ENCODE measurements around the gene KCND1. TPM values are rescaled to one million over a fixed set of nuclear protein-coding genes. Genes with fewer than 3 reads are reported as not detected.

Gene KCND1
- total RNA-seq, 1 donor from 2014 or later = 10.4 TPM

GRCh38 chrX:48966796-48967579, 4.7 kb downstream of the KCND1 start:
- no peak for DNase-seq (ENCODE audit: low spot score in 2 of 2)
- Histone ChIP-seq H3K9me3 (no peaks in the 10 kb centered on the region), H3K27ac (peak overlapping the region; percentile 7 to 32), H3K4me3 (no peak overlapping the region), H3K27me3 (no peaks in the 10 kb centered on the region), H3K4me1 (no peaks in the 10 kb centered on the region), H3K36me3 (no peaks in the 10 kb centered on the region)
- intact Hi-C loops (cut with DNase I) = no loop called here
- no peak for TF ChIP-seq CTCF (IDR thresholded peaks at IDR 0.05)

DNA sequence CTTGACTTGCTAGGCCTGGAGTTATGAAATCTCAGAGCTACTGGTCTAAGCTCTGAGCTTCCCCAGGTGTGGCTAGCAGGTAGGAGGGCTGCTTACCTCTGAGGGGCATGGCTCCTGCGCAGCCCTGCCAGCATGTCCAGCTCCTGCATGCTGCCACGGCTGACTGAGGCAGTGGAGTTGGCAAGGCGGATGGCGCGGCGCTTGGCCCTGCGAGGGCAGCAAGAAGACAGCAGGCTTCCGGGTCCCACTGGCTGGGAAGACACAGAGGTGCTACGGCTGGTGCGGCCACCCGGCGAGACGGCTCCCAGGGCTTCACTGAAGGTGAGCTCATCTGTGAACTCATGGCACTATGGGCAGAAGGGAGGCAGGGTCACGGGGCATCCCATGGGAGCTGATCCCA, 5.7 kb downstream of the KCND1 start:
- Histone ChIP-seq H3K4me3 (no peak overlapping the region), H3K9me3 (no peaks in the 10 kb centered on the region), H3K27ac (no peak overlapping the region), H3K36me3 (no peaks in the 10 kb centered on the region), H3K27me3 (no peaks in the 10 kb centered on the region), H3K4me1 (no peaks in the 10 kb centered on the region)
- intact Hi-C loops (cut with DNase I) = no loop called here
- no peak for DNase-seq (ENCODE audit: low spot score in 2 of 2)
- TF ChIP-seq CTCF (IDR thresholded peaks at IDR 0.05) = no peak

- H3K9me3 ChIP-seq = peaks cover 0 to 3% of the 10 kb centered on the region in 2 donors
- DNase-seq (ENCODE audit: low spot score in 2 of 2) = no peak
- intact Hi-C loops (cut with DNase I) = no loop called here
- no peaks in the 10 kb centered on the region for H3K27me3 ChIP-seq
- H3K36me3 ChIP-seq = no peaks in the 10 kb centered on the region
- no peak for TF ChIP-seq CTCF (IDR thresholded peaks at IDR 0.05)
- H3K27ac ChIP-seq = peak overlapping the region; percentile 42 to 49
- H3K4me3 ChIP-seq = no peak overlapping the region
- no peaks in the 10 kb centered on the region for H3K4me1 ChIP-seq
These were observed 10.0 kb downstream of the KCND1 start for GRCh38 chrX:48961585-48962091.

DNA sequence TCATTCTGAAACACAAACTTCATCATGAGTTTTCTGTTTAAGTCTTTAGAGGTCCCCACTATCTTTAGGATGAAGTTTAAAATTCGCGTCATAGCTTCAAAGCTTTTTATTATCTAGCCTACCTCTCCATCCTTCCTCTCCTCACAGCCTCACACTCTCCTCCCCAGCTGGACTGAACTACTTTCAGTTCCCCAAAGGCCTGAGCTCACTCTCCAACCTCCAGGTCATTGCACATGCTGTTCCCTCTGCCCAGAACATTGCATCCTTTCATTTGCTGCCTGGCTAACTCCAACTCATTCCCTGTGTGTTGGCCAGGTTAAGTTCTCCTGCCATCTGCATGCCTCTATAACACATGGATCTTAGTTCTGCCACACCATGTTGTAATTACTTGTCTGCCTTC, 11.4 kb downstream of the KCND1 start:
- no peak for DNase-seq (ENCODE audit: low spot score in 2 of 2)
- Histone ChIP-seq H3K4me3 (no peak overlapping the region), H3K27ac (peak overlapping the region; percentile 49 to 91), H3K4me1 (no peaks in the 10 kb centered on the region), H3K36me3 (peaks cover 0 to 3% of the 10 kb centered on the region in 2 donors), H3K9me3 (peaks cover 0 to 3% of the 10 kb centered on the region in 2 donors), H3K27me3 (no peaks in the 10 kb centered on the region)
- intact Hi-C loops (cut with DNase I) = no loop called here
- TF ChIP-seq CTCF (IDR thresholded peaks at IDR 0.05) = no peak

DNA sequence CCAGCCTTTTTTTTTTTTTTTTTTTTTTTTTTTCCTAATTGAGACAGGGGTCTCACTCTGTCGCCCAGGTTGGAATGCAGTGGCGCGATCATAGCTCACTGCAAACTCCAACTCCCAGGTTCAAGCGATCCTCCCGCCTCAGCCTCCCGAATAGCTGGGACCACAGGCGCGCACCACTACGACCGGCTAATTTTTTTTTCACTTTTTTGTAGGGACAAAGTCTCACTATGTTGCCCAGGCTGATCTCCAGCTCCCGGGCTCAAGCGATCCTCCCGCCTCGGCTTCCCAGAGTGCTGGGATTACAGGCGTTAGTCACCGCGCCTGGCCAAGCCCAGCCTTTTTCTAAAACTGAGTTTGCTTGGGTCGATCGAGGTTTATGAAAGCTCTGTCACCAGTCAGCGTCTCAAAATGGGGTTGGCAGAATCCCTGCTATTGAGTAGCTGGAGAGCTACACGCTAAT, 13.0 kb downstream of the KCND1 start:
- intact Hi-C loops (cut with DNase I) = loop anchor here (1.0 to 5.0 kb wide), 6 partner anchors 44 to 310 kb away; partner anchors contain the start of genes GRIPAP1, HDAC6, PPP1R3F and PQBP1
- peak in 1 of 2 donors; percentile 82 for DNase-seq (ENCODE audit: low spot score in 2 of 2)
- TF ChIP-seq CTCF (IDR thresholded peaks at IDR 0.05) = no peak
- peaks cover 3 to 4% of the 10 kb centered on the region in 2 donors for H3K36me3 ChIP-seq
- H3K9me3 ChIP-seq = peaks cover 0 to 3% of the 10 kb centered on the region in 2 donors
- H3K27ac ChIP-seq = peak overlapping the region; percentile 90 to 91
- no peaks in the 10 kb centered on the region for H3K27me3 ChIP-seq
- no peaks in the 10 kb centered on the region for H3K4me1 ChIP-seq
- peak overlapping the region; percentile 28 to 62 for H3K4me3 ChIP-seq
